H9 (cell line): ENCODE data around the gene FAM120A. TPM values are rescaled to one million over a fixed set of nuclear protein-coding genes. Genes with fewer than 3 reads are reported as not detected.

Experiments used
- DNase-seq: peaks from one replicate; pipeline ENCODE4 v3.0.0-alpha.2; 2017
- H2AFZ ChIP-seq: one replicate; pipeline ENCODE4 v1.6.1; 2013; ENCODE audit warnings: mild to moderate bottlenecking, low read length, control low read depth, moderate library complexity
- H2AK5ac ChIP-seq: 2 replicates; pipeline ENCODE4 v1.6.1; 2013; ENCODE audit warnings: low read length, control low read depth, mixed read lengths; ENCODE audit not compliant: insufficient read length
- H2BK120ac ChIP-seq: one replicate; pipeline ENCODE4 v1.6.1; 2013; ENCODE audit warnings: low read depth, mild to moderate bottlenecking, low read length, control low read depth, inconsistent platforms; ENCODE audit not compliant: poor library complexity, severe bottlenecking
- H2BK12ac ChIP-seq: 2 replicates; pipeline ENCODE4 v1.6.1; 2013; ENCODE audit warnings: low read length, control low read depth, mixed read lengths, low read depth; ENCODE audit not compliant: insufficient read length
- H2BK15ac ChIP-seq: 2 replicates; pipeline ENCODE4 v1.6.1; 2013; ENCODE audit warnings: low read depth, low read length, control low read depth
- H2BK20ac ChIP-seq: one replicate; pipeline ENCODE4 v1.6.1; 2013; ENCODE audit warnings: low read depth, mild to moderate bottlenecking, low read length, control low read depth, inconsistent platforms; ENCODE audit not compliant: poor library complexity, severe bottlenecking
- H2BK5ac ChIP-seq: 2 replicates; pipeline ENCODE4 v1.6.1; 2013; ENCODE audit warnings: low read length, control low read depth, mixed read lengths; ENCODE audit not compliant: insufficient read length
- H3K14ac ChIP-seq: 2 replicates; pipeline ENCODE4 v1.6.1; 2013; ENCODE audit warnings: low read length, control low read depth; ENCODE audit not compliant: insufficient read depth
- H3K18ac ChIP-seq: 2 replicates; pipeline ENCODE4 v1.6.1; 2013; ENCODE audit warnings: low read depth, mild to moderate bottlenecking, mixed read lengths, low read length, control low read depth; ENCODE audit not compliant: insufficient read length
- H3K23ac ChIP-seq: 2 replicates; pipeline ENCODE4 v1.6.1; 2013; ENCODE audit warnings: low read length, control low read depth, mixed read lengths, low read depth; ENCODE audit not compliant: insufficient read length
- H3K23me2 ChIP-seq: 2 replicates; pipeline ENCODE4 v1.6.1; 2013; ENCODE audit warnings: low read depth, mild to moderate bottlenecking, mixed read lengths, low read length, control low read depth; ENCODE audit not compliant: insufficient read length, poor library complexity, severe bottlenecking
- H3K27ac ChIP-seq: 2 replicates; pipeline ENCODE4 v1.5.1; 2013; ENCODE audit warnings: low read length, control low read depth, mixed read lengths, low read depth; ENCODE audit not compliant: insufficient read length
- H3K27me3 ChIP-seq: 2 replicates; pipeline ENCODE4 v1.6.1; 2013; ENCODE audit warnings: low read length, control low read depth, inconsistent platforms; ENCODE audit not compliant: insufficient read depth
- H3K4ac ChIP-seq: 2 replicates; pipeline ENCODE4 v1.6.1; 2013; ENCODE audit warnings: low read depth, mild to moderate bottlenecking, control low read depth, inconsistent platforms, low read length, moderate library complexity
- H3K4me1 ChIP-seq: 2 replicates; pipeline ENCODE4 v1.6.1; 2013; ENCODE audit warnings: low read length, control low read depth, inconsistent platforms; ENCODE audit not compliant: insufficient read depth
- H3K4me2 ChIP-seq: 2 replicates; pipeline ENCODE4 v1.6.1; 2013; ENCODE audit warnings: low read length, control low read depth, mixed read lengths; ENCODE audit not compliant: insufficient read length, insufficient read depth
- H3K56ac ChIP-seq: 2 replicates; pipeline ENCODE4 v1.6.1; 2013; ENCODE audit warnings: low read depth, mild to moderate bottlenecking, mixed read lengths, low read length, control low read depth; ENCODE audit not compliant: insufficient read length
- H3K79me1 ChIP-seq: 2 replicates; pipeline ENCODE4 v1.6.1; 2013; ENCODE audit warnings: low read depth, mild to moderate bottlenecking, moderate library complexity, low read length, control low read depth, inconsistent platforms; ENCODE audit not compliant: insufficient read depth, poor library complexity, severe bottlenecking
- H3K79me2 ChIP-seq: 2 replicates; pipeline ENCODE4 v1.6.1; 2013; ENCODE audit warnings: low read length, control low read depth, inconsistent platforms; ENCODE audit not compliant: insufficient read depth
- H3K9ac ChIP-seq: 2 replicates; pipeline ENCODE4 v1.6.1; 2013; ENCODE audit warnings: low read length, control low read depth, mixed read lengths; ENCODE audit not compliant: insufficient read length; ENCODE audit errors: extremely low read depth
- H3K9me3 ChIP-seq: one replicate; pipeline ENCODE4 v1.6.1; 2013; ENCODE audit warnings: low read depth, low read length, inconsistent platforms; ENCODE audit not compliant: control insufficient read depth
- H3T11ph ChIP-seq: one replicate; pipeline ENCODE4 v1.6.1; 2013; ENCODE audit warnings: mild to moderate bottlenecking, low read length, control low read depth, inconsistent platforms
- H4K20me1 ChIP-seq: one replicate; pipeline ENCODE4 v1.6.1; 2013; ENCODE audit not compliant: control insufficient read depth, insufficient read length, insufficient read depth
- H4K5ac ChIP-seq: 2 replicates; pipeline ENCODE4 v1.6.1; 2013; ENCODE audit warnings: low read depth, mild to moderate bottlenecking, mixed read lengths, low read length, control low read depth; ENCODE audit not compliant: insufficient read length
- H4K8ac ChIP-seq: replicated peaks from 2 replicates; pipeline ENCODE4 v1.6.1; 2013; ENCODE audit warnings: low read length, control low read depth, mixed read lengths, low read depth; ENCODE audit not compliant: insufficient read length
- H4K91ac ChIP-seq: 2 replicates; pipeline ENCODE4 v1.6.1; 2013; ENCODE audit warnings: low read depth, mild to moderate bottlenecking, moderate library complexity, mixed read lengths, low read length, control low read depth; ENCODE audit not compliant: insufficient read length
- H3K27ac Mint-ChIP-seq, 3 experiments: 2 replicates in 2 of 3; 3 replicates in 1 of 3; pipeline ENCODE4 v1.8.0; 2020 to 2021; ENCODE audit warnings: mixed read lengths in 3 of 3, mild to moderate bottlenecking in 1 of 3, moderate library complexity in 1 of 3
- H3K27me3 Mint-ChIP-seq: 2 replicates; pipeline ENCODE4 v1.8.0; 2021; ENCODE audit warnings: low read depth, mild to moderate bottlenecking, moderate library complexity, mixed read lengths
- H3K36me3 Mint-ChIP-seq, 3 experiments: 2 replicates in 2 of 3; 3 replicates in 1 of 3; pipeline ENCODE4 v1.8.0; 2020 to 2021; ENCODE audit warnings: low read depth in 3 of 3, mixed read lengths in 3 of 3; ENCODE audit not compliant: insufficient read depth in 1 of 3
- H3K4me1 Mint-ChIP-seq, 2 experiments: 2 replicates each; pipeline ENCODE4 v1.8.0; 2020; ENCODE audit warnings: mixed read lengths in 2 of 2
- H3K4me3 Mint-ChIP-seq, 2 experiments: 2 replicates in 1 of 2; 3 replicates in 1 of 2; pipeline ENCODE4 v1.8.0; 2020 to 2021; ENCODE audit warnings: mild to moderate bottlenecking in 2 of 2, mixed read lengths in 2 of 2, moderate library complexity in 1 of 2
- H3K9me3 Mint-ChIP-seq, 2 experiments: 2 replicates in 1 of 2; 3 replicates in 1 of 2; pipeline ENCODE4 v1.8.0; 2020; ENCODE audit warnings: mild to moderate bottlenecking in 2 of 2, mixed read lengths in 2 of 2, moderate library complexity in 1 of 2
- CTCF ChIP-seq: fragments of 200-600 bp; sonication (generic); conservative IDR thresholded peaks from 3 replicates; pipeline ENCODE4 v1.8.0; 2021; ENCODE audit warnings: antibody characterized with exemption, mild to moderate bottlenecking
- WGBS: extraction: QIAGEN DNeasy Blood & Tissue Kit; methylation state at CpG from one replicate; pipeline ENCODE4 v1.1.7; 2013; ENCODE audit warnings: missing lambda C conversion rate, low lambda C conversion rate, mixed read lengths; ENCODE audit not compliant: insufficient read length; ENCODE audit errors: extremely low coverage; 5-methylcytosine and 5-hydroxymethylcytosine counted together
- total RNA-seq: library from RNA; stranded (reverse); gene quantifications from 2 replicates; pipeline ENCODE4 v1.2.1, GENCODE V29; 2021

The FAM120A gene
- total RNA-seq, 1 experiment from 2014 or later = 57.7 TPM

- WGBS = no CpG with 5 or more reads among the region's 5 CpGs
- no peak for TF ChIP-seq CTCF
- no peaks in the 10 kb centered on the region for H3K27me3 Mint-ChIP-seq
Observed at GRCh38 chr9:93492327-93492726, 40.8 kb downstream of the FAM120A start.

More at GRCh38 chr9:93492327-93492726, 40.8 kb downstream of the FAM120A start:
- no peak overlapping the region for H2BK12ac ChIP-seq
- no peaks in the 10 kb centered on the region for H3K9me3 ChIP-seq
- H2AK5ac ChIP-seq = no peak overlapping the region
- H2BK120ac ChIP-seq = no peak overlapping the region
- H3K4me3 Mint-ChIP-seq = no peak overlapping the region
- no peak overlapping the region for H3T11ph ChIP-seq
- H3K27me3 ChIP-seq = no peaks in the 10 kb centered on the region
- H3K36me3 Mint-ChIP-seq = peaks cover 19 to 65% (median 34%) of the 10 kb centered on the region in 3 experiments
- H3K4ac ChIP-seq = no peak overlapping the region
- no peaks in the 10 kb centered on the region for H3K9me3 Mint-ChIP-seq
- no peak overlapping the region for H3K18ac ChIP-seq
- H3K4me2 ChIP-seq = no peak overlapping the region
- H2BK20ac ChIP-seq = no peak overlapping the region
- no peaks in the 10 kb centered on the region for H3K23me2 ChIP-seq
- H4K20me1 ChIP-seq = peaks cover 2% of the 10 kb centered on the region
- no peak overlapping the region for H4K5ac ChIP-seq
- H3K79me1 ChIP-seq = peaks cover 5% of the 10 kb centered on the region
- no peak overlapping the region for H3K14ac ChIP-seq
- no peak overlapping the region for H2AFZ ChIP-seq
- peak overlapping the region in 2 of 3 experiments; percentile 27 to 49; a peak in 2 of 7 replicates for H3K27ac Mint-ChIP-seq
- no peak overlapping the region for H3K9ac ChIP-seq
- H3K56ac ChIP-seq = no peak overlapping the region
- H3K79me2 ChIP-seq = no peaks in the 10 kb centered on the region
- no peaks in the 10 kb centered on the region for H3K4me1 ChIP-seq
- DNase-seq = no peak
- H2BK5ac ChIP-seq = no peak overlapping the region
- peaks cover 0 to 5% of the 10 kb centered on the region in 2 experiments; a peak in 1 of 4 replicates for H3K4me1 Mint-ChIP-seq
- no peak overlapping the region for H4K8ac ChIP-seq
- no peak overlapping the region for H3K27ac ChIP-seq
- H3K23ac ChIP-seq = no peak overlapping the region
- no peak overlapping the region for H2BK15ac ChIP-seq
- no peak overlapping the region for H4K91ac ChIP-seq
